NCI-H1417 treated with DMSO at 0.1 percent for 48 hours (cell line): Measurements from ENCODE around the gene KLHL3.
"Not testable (repeated sequence)": the region's sequence is repeated elsewhere in the genome, so short reads cannot be mapped to it uniquely, and the experiment has no call there.

Source experiments
- DNase-seq: peaks from one replicate; lab custom pipeline; 2025; lab: John Stamatoyannopoulos, UW

Gene KLHL3

GRCh38 chr5:137668637-137669036, 67.3 kb downstream of the KLHL3 start:
- no peak for DNase-seq

DNA sequence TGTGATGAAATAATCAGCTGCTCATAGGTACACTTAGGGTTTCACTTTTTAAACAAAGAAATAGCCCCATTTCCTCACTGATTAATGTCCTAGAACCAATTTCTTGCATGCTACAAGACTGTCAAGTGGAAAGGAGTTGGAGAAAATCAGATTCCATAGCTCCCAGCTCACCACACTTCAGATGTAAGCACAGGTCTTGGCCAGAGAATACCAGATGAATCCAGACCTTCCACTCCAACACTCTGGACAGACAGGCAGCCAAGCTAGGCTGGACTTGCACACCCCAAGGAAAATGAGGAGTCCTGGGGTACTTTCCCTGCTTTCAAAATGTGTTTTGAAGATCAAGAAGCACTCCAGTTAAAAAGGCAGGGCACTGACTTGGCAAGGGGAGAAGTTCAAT, 68.5 kb downstream of the KLHL3 start:
- DNase-seq, result no peak

DNA sequence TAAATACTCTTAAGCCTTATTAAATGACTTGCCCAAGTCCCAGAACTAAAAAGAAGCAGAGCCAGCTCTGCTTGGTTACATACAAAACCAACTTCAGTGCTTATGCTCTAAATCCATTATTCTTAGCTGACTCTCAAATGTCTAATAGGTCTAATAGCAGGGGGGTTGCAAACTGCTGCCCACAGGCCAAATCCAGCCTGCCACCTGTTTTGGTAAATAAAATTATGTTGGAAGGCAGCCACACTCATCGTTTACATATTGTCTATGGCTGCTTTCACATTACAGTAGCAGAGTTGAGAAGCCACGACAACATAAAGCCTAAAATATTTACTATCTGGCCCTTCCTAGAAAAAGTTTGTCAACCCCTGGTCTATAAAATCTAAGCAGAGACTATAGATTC, 69.0 kb downstream of the KLHL3 start:
- DNase-seq, result no peak

GRCh38 chr5:137666461-137666850, 69.4 kb downstream of the KLHL3 start:
- no peak for DNase-seq

DNA sequence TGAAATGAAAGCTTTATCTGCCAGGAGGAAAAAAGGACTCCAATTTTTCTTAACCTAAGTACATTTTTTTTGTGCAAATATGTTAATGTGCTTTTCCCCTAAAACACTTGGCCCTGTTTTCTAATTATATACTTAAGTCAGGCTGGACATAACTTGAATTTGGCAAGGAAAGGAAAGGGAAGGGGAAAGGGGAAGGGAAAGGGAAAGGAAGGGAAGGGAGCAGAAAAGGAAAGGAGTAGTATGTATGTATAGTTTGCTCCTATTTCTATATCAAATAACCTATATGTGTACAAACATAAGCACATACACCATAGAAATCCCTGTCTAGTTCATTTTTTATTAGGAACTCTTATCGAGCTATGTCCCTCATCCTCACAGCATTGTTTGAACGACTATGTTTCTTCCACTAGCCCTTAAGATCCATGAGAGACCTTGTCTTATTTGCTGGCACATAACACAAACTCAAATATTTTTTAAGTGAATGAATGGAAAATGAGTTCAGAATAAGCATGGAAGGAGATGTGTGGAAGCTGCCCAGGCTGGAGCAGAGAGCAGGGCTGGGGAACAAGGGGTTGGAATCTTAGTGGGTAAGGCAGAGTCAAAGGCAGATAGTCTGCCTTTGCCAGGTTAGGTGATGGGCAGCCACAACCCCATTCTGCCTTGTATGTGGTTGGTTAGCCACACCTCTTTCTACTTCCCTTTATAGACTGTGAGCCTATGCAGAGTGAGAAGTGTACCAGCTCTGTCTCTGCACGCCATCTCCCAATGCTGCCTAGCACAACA, 70.0 kb downstream of the KLHL3 start:
- DNase-seq, result no peak

GRCh38 chr5:137660349-137660817, 75.5 kb downstream of the KLHL3 start:
- DNase-seq, result peak; percentile 1

DNA sequence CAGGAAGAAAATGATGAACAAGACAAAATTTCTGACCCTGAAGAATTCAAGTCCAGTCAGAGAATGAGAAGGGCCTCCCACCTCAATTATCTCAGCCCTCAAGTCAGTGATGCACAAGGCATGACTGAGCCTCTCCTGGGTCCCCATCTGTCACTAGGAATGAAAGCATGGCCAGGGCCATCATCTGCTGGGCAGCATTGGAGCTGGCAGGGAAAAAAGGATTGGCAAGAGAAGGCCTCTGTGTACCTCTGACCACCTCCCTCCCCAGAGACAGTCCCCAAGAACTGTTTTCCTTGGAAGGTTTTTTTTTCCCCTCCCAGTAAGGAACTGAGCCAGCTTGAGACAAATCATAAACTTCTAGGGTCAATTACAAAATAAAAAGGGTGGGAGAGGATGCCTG, 76.7 kb downstream of the KLHL3 start:
- no peak for DNase-seq

- DNase-seq, result no peak
Measured at GRCh38 chr5:137658324-137658723, 77.6 kb downstream of the KLHL3 start.

- no peak for DNase-seq
Measured at GRCh38 chr5:137657073-137657472, 78.8 kb downstream of the KLHL3 start.

DNA sequence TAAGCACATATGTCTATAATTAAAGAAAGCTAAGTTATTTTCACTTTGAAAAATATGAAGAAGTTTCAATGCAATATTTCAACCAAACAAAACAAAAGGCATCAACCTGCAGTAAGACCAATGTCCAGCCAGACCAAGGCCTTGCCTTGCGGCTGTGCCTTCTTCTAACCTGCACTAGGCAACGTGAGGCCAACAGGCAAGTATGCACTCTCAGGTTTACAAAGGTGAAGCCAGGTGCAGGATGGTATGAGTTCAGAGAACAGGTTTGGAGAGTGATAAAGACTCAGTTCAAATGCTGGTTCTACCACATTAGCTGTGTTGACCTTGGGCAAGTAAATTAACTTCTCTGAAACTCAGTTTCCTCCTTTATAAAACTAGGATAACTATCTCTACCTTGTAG, 79.3 kb downstream of the KLHL3 start:
- no peak for DNase-seq

- DNase-seq, result no peak
Measured at GRCh38 chr5:137651022-137651421, 84.9 kb downstream of the KLHL3 start.

GRCh38 chr5:137649228-137649935, 86.5 kb downstream of the KLHL3 start:
- DNase-seq, result no peak

DNA sequence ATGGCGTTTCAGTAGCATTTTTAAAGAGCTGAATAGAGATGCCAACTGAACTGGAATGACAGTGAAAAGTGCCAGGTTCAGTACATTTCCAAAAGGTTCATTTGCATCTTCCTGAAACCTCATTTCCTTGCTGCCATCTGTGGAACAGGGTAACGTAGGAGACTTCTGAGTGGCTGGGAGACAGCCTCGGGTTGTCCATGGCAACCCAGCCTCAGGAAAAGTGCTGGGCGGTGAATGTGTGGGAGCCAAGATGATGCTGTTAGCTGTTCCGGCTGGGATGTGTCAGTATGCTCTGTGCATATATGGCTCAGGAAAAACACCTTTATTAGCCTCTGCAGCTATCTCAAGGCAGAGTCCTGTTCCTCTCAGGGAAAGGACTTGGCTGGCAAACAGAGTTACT, 87.5 kb downstream of the KLHL3 start:
- no peak for DNase-seq

- DNase-seq, result no peak
Measured at GRCh38 chr5:137647401-137647800, 88.5 kb downstream of the KLHL3 start.

GRCh38 chr5:137646761-137647160, 89.1 kb downstream of the KLHL3 start:
- DNase-seq, result no peak

DNA sequence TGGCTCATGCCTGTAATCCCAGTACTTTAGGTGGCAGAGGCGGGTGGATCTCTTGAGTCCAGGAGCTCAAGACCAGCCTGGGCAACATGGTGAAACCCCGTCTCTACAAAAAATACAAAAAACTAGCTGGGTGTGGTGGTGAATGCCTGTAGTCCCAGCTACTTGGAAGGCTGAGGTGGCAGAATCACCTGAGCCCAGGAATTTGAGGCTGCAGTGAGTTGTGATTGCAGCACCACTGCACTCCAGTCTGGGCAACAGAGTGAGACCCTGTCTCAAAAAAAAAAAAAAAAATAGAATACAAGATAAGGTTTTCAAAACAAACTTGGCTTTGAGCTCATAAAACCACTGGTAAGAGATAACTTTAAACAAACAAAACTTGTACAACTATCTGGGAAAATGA, 92.8 kb downstream of the KLHL3 start:
- not testable (repeated sequence) for DNase-seq

DNA sequence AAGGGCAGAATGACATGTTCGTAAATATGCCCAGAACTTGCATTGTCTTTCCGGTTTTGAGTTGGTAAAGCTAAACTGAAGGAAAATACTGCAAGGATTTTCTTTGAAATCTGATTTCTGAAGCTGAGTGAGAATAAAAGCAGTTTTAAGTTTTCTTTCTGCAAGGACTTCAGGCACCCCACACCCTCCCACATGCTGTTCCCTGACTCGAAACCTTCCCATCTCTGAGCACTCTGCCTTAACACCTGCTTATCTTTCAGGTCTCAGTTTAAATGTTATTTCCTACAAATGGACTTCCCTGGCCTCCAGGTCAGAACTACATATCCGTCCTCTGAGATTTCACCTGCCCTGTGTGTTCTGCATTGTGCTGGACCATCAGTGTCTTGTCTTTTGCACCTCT, 93.8 kb downstream of the KLHL3 start:
- no peak for DNase-seq

- no peak for DNase-seq
Measured at GRCh38 chr5:137641148-137641547, 94.7 kb downstream of the KLHL3 start.

DNA sequence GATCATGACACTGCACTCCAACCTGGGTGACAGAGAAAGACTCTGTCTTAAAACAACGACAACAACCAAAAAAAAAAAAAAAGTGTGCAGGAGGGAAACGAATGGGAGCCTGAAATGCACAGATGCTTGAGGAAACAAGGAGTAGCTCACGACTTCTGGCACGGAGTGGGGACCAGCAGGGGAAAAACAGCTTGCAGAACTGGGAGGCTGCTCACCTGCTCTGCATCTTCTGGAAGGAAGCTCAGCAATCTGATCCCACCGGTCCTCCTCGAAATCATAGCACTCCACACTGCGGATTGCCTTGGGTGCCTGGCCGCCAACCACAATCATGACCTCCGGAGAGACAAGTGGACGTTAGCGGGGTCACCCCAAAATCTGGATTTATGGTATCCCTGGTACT, 96.2 kb downstream of the KLHL3 start:
- DNase-seq, result no peak

DNA sequence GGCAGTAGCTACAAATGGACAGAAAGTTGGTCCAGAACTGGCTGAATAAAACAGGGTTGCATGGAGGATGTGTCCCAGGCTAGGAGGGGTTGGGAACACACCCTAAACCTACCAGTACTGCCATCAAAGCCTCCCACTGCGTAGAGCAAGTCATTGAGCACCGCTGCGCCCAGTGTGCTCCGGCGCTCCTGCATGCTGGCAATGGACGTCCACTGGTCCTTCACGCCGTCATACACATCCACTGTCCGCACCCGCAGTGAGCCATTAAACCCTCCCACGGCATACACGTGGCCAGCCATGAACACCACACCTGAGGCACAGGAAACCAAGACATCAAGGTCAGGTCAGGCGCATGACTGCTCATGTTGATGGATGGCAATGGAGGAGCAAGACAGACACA, 97.0 kb downstream of the KLHL3 start:
- DNase-seq, result no peak

DNA sequence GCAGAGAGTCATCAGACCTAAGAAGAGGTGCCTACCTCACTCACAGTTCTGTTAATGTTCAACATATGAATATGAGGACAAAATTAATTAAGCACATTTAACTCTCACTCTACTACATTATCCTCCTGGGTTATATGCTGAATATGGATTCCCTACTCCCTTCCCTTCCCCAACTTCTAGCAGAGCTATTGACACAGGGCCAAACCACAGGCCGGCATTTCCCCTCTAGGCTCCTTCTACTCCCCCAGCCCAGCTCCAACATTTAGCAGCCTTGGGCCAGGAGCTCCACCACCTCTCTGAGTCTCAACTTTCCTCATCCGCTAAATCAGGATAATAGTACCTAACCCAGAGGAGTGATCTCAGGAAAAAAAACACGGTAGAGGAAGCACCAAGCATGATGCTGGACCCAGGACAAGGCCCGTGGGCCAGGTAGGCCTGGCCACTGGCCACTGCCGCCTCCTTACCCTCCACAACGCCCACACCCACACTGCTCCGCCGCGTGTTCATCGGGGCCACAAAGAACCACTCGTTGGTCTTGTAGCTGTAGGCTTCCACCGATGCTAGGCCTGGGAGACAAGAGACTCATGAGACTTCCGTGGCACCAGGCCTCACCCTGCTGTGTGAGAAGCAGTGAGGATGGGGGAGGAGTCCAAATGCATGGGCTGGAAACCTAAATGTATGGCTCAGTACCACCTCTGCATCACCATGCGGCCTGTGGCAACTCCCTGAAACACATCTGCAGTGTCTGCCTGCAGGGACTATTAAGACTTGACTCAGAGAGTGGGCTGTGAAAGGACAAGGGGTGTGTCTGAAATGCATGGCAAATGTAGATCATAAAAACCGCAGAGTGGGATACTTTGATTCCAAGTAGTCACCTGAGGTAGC, 98.8 kb downstream of the KLHL3 start:
- no peak for DNase-seq

DNA sequence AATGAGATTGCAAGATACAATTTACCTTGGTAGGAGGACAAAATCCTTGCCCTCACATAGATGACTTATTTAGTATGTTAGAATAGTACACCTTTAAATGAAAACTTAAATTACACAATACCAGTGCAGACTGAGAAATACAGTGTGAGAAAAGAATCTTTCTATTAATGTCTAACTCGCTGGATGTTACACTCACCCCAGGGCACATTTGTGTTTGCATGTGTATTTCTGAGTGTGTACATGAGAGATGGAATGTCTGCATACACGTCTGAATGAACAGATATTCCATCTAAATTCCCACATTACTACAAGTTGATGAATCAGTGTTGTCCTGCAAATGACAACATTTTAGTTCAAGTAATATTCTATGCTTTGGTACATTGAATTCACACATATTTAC, 99.8 kb downstream of the KLHL3 start:
- no peak for DNase-seq

- DNase-seq, result no peak
Measured at GRCh38 chr5:137635521-137635921, 100.4 kb downstream of the KLHL3 start.
